OCI-LY3 (cell line): ENCODE results near the gene IFNLR1.

Experiments used
- EZH2phosphoT487 ChIP-seq: fragments of 200-600 bp; shearing (Covaris generic); IDR thresholded peaks from 2 replicates; pipeline ENCODE4 v1.6.1; 2018; ENCODE audit warnings: antibody characterized with exemption, mixed run types, low read depth
- TF ChIP-seq, protein P1 (sequence below): fragments of 200-600, 300-600 bp; sonication (generic); IDR thresholded peaks from 2 replicates; pipeline ENCODE4 v1.5.1; 2014; ENCODE audit warnings: antibody characterized with exemption, low read length, low read depth

DNA sequence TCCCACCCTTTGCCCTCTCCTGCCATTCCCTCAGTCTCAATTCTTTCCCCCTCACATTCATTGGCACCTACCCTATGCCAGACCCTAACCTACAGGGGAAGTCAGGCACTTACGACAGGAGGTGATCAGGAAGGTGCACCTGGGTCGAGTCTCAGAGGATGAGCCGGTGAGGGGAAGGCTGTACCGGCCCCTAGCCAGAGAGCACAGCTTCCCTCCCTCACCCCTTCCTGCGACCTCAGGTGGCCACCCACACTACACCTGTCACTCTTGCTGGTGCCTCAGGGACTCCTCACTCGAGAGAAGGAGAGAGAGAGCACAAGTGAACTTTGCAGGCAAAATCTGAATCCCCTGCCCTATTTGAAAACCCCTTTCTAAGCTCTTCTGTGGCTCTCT lies 73.5 kb downstream of the IFNLR1 start:
- no peak for TF ChIP-seq EZH2phosphoT487
- TF ChIP-seq, protein P1, sequence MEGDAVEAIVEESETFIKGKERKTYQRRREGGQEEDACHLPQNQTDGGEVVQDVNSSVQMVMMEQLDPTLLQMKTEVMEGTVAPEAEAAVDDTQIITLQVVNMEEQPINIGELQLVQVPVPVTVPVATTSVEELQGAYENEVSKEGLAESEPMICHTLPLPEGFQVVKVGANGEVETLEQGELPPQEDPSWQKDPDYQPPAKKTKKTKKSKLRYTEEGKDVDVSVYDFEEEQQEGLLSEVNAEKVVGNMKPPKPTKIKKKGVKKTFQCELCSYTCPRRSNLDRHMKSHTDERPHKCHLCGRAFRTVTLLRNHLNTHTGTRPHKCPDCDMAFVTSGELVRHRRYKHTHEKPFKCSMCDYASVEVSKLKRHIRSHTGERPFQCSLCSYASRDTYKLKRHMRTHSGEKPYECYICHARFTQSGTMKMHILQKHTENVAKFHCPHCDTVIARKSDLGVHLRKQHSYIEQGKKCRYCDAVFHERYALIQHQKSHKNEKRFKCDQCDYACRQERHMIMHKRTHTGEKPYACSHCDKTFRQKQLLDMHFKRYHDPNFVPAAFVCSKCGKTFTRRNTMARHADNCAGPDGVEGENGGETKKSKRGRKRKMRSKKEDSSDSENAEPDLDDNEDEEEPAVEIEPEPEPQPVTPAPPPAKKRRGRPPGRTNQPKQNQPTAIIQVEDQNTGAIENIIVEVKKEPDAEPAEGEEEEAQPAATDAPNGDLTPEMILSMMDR = no peak
